ENCODE measurements around the gene MYO1F.
"Not testable (repeated sequence)": the region's sequence is repeated elsewhere in the genome, so short reads cannot be mapped to it uniquely, and the experiment has no call there.

The MYO1F gene

GRCh38 chr19:8514505-8515009 is 62.7 kb downstream of the MYO1F start:
- DNase-seq, result not testable (repeated sequence)

GRCh38 chr19:8513687-8514504 is 63.3 kb downstream of the MYO1F start, which contains the start of gene ZNF414:
ZNF414 (minus strand) TSS chr19:8514167; CDS start chr19:8514046, 121 bp downstream.
- peak; percentile 93 to 99 for DNase-seq

GRCh38 chr19:8513036-8513686 is 64.1 kb downstream of the MYO1F start:
- DNase-seq, result no peak

- DNase-seq, result no peak
Measured at GRCh38 chr19:8512115-8512967, 64.9 kb downstream of the MYO1F start.

DNA sequence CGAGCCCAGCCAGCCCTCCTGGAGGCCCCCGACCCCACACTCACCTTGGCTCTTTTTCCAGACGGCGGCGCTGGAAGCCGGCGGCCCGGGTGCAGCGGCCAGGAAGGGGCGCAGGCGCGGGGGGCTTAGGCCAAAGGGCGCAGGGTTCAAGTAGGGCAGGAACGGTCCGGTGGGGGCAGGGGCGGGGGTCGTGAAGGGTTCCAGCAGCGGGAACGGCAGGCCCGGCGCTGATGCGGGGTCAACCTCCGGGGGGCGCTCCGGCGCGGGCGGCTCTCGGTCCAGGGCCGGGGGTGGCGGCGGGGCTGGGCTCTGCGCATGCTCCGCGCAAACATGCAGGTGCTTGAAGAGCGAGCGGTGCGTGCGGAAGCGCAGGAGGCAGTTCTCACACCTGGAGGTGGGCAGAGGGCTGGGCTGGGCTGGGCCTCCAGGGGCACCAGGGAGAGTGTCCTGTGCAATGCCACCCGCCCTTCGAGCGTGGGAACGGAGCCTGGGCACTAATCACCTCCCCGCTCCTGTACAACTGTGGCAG is 65.6 kb downstream of the MYO1F start:
- no peak for DNase-seq

DNA sequence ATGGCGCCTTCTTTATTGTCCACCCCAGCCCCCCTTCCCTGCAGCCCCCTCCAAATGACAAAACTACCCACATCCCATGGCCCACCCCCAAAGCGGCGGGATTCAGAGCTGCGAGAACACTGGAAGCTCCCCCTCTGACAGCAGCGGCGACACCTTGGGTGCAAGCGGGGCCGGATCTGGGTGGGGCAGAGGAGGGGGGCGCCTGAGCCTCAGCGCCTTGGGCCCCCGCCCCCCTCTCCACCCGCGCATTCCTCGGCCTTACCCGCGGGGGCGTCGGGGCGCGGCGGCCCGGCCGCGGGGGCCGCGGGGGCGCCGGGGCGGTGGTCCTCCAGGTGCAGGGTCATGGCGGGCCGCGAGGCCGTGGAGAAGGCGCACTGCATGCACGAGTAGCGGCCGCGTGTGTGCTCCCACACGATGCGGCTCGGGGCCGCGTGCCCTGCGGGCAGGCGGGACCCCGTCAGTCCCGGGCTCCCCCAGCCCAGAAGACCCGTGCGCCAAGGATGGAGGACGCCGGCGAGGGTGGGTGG is 66.6 kb downstream of the MYO1F start:
- no peak for DNase-seq

DNA sequence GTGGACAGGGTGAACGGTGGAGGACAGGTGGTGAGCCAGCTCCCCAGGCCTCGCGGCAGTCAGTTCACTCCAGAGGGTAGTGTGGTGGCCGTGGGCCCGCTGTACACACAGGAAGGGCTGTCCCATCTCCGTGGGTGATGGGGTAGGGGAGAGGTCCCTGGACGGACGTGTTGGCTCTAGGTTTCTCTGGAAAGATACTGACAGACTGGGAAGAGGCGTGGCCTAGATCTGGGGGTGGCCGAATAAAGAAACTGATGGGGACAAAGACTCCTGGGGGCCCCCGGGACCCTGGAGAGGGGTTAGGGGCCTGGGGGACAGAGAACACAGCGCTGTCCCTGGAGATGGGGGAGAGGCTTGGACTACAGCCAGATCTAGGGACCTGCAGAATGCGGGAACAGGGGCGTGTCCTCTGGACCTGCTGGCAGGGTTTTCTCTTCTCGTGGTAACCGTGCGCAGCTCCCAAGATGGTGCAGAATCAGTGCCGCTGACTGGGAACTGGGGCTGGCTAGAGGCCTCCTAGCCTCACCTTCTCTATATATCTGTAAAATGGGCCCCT is 70.8 kb downstream of the MYO1F start:
- no peak for DNase-seq

DNA sequence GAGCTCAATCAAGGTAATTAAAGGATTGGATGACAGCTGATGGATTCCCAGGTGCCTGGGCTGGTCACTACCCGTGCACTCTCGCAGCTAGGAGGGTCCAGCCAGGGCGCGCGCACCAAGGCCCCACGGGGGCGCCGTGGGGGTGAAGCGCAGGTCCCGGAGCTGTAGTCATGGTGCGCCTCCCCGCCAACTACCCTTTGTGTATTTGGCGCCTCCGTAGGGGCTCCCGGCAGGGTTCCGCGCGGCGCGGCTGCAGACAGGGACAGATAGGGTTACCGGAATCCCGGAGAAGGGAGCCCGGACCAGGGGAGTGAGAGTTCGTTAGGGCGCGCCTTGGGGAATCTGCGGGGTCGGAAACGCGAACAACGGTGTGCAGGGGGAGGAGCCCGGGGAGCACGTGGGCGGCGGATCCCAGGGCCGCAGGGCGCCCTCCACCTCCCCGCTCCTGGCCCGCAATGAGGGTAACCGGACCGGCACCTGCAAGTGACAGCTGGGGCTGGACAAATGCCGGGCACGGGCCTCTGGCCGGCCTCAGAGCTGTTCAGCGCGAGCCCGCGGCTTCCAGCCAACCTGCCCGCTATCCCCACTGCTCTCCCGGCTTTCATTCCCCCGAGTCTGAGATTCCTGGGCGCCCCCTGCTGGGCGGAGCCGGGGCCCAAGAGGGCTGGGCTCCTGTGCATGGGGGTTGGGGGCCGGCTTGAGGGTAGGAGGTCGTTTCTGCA is 71.4 kb downstream of the MYO1F start:
- DNase-seq, result peak; percentile 62 to 77

- no peak for DNase-seq
Measured at GRCh38 chr19:8504919-8505318, 72.3 kb downstream of the MYO1F start.

DNA sequence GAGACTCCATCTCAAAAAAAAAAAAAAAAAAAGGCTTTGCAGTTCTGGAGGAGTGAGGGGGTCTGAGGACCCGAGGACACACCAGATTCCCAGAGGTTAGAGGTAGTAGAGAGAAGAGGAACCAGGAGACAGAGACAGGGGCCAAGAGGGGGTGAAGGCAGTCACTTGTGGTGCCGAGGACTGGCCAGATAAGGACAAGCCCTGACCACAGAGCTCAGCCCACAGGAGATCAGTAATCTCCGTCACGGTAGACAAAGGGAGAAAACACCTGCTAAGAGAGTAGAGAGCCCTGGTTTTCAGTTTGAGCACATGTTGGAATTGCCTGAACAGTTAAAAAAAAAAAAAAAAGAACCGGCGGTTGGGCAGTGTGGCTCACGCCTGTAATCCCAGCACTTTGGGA is 73.1 kb downstream of the MYO1F start:
- no peak for DNase-seq

DNA sequence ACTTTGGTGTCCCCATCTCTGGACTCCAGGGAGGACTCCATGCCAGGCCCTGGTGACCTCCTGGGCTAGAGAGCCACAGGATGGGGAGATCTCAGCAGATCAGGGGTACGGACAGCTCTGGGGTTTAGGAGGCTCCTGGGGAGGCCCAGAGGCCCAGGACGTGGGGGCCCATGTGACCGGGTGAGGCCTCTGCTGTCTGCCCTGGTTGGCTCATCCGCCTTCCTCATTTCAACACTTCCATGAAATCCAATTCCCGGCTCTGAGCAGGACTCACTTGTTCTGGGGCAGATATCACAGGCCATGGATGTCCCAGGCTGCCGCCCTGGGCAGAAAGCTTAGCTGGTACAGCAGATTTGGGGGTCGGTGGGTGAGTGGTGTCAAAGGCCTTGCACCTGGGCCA is 73.7 kb downstream of the MYO1F start:
- no peak for DNase-seq

- DNase-seq, result no peak
Measured at GRCh38 chr19:8501981-8502380, 75.3 kb downstream of the MYO1F start.

GRCh38 chr19:8501516-8501915 is 75.7 kb downstream of the MYO1F start:
- DNase-seq, result no peak

GRCh38 chr19:8500158-8500557 is 77.1 kb downstream of the MYO1F start:
- no peak for DNase-seq

GRCh38 chr19:8499048-8499833 is 78.0 kb downstream of the MYO1F start:
- no peak for DNase-seq

DNA sequence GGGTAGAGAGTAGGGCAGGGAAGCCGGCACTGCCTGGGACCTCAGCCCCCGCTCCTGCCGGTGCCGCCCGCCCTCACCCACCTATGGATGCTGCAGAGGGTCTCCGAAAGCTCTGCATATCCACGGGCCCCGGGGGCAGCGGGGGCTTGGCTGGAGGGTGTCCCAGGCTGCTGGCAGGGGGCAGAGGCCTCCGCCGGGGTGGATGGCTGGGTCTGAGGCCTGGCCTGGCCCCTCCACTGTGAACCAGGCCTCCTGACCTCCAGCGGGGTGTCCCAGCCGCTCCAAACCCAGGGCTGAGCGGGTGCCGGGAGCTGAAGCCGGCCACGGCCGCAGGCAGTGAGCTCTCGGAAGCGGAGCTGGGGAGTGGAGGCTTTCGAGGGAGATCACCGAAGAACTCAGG is 78.9 kb downstream of the MYO1F start:
- DNase-seq, result no peak

- no peak for DNase-seq
Measured at GRCh38 chr19:8494158-8494557, 83.1 kb downstream of the MYO1F start.

GRCh38 chr19:8491574-8491973 is 85.7 kb downstream of the MYO1F start:
- DNase-seq, result no peak

DNA sequence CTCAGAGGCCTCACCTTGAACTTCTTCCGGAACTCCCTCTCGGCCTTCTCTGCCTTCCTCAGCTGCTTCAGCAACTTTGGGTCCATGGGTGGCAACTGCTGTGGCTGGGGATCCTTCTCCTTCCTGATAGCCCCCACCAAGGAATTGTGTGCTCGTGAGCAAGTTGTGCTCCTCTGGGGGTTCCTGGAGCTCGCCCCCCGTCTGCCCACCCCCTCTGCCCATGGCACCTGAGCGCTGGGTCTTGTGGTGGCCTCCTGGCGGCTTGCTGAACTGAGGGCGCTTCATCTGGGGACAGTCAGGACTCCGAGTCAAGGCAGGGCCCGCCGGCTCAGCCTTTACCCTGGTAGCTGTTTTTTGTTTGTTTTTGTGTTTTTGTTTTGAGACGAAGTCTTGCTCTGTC is 86.4 kb downstream of the MYO1F start:
- no peak for DNase-seq

GRCh38 chr19:8490395-8490760 is 86.9 kb downstream of the MYO1F start:
- no peak for DNase-seq

Data from stimulated activated CD4-positive, alpha-beta T cell treated with anti-CD3 and anti-CD28 coated beads, Interleukin-4, amount 100 ng/mL, for 4 hours (primary cell).